Natural killer cell (primary cell): ENCODE data around the gene TGFBI. TPM values are rescaled to one million over a fixed set of nuclear protein-coding genes. Genes with fewer than 3 reads are reported as not detected.

Experiments
- ATAC-seq, 3 donors: fragments of 150-1000 bp in 2 of 3; fragments of 200-7000 bp in 1 of 3; cut with Tn5 transposase; 1 replicate in 1 of 3; 2 replicates in 2 of 3; pipeline ENCODE4 v1.10.0; 2021; ENCODE audit warnings: mild to moderate bottlenecking in 2 of 3, moderate library complexity in 2 of 3
- DNase-seq, 2 donors: peaks; one replicate each; pipeline versions ENCODE4 v3.0.0 to v3.0.0-alpha.2; 2013 to 2021; ENCODE audit warnings: mixed read lengths in 1 of 2
- H3K27ac ChIP-seq: one replicate; pipeline ENCODE4 v1.5.1; 2013; ENCODE audit warnings: mild to moderate bottlenecking, low read length
- H3K27me3 ChIP-seq: one replicate; pipeline ENCODE4 v1.6.1; 2013; ENCODE audit warnings: low read length; ENCODE audit not compliant: control insufficient read depth, insufficient read depth
- H3K36me3 ChIP-seq: one replicate; pipeline ENCODE4 v1.6.1; 2013; ENCODE audit warnings: low read length; ENCODE audit not compliant: control insufficient read depth, insufficient read depth
- H3K4me1 ChIP-seq: one replicate; pipeline ENCODE4 v1.6.1; 2013; ENCODE audit warnings: low read length; ENCODE audit not compliant: control insufficient read depth, insufficient read depth
- H3K4me3 ChIP-seq: one replicate; pipeline ENCODE4 v1.5.1; 2013; ENCODE audit warnings: low read length
- H3K9me3 ChIP-seq: one replicate; pipeline ENCODE4 v1.6.1; 2013; ENCODE audit warnings: low read length; ENCODE audit not compliant: control insufficient read depth, insufficient read depth
- H3K27ac Mint-ChIP-seq, 2 donors: one replicate each; pipeline ENCODE4 v1.8.0; 2022; ENCODE audit warnings: mild to moderate bottlenecking in 2 of 2, mixed read lengths in 2 of 2, moderate library complexity in 1 of 2
- H3K27me3 Mint-ChIP-seq, 2 donors: one replicate each; pipeline ENCODE4 v1.8.0; 2022; ENCODE audit warnings: low read depth in 2 of 2, mixed read lengths in 2 of 2
- H3K36me3 Mint-ChIP-seq: one replicate; pipeline ENCODE4 v1.8.0; 2022; ENCODE audit warnings: mixed read lengths
- H3K4me1 Mint-ChIP-seq, 2 donors: one replicate each; pipeline ENCODE4 v1.8.0; 2022; ENCODE audit warnings: mixed read lengths in 2 of 2
- H3K4me3 Mint-ChIP-seq: one replicate; pipeline ENCODE4 v1.8.0; 2022; ENCODE audit warnings: mild to moderate bottlenecking, moderate library complexity, mixed read lengths
- H3K9me3 Mint-ChIP-seq, 2 donors: one replicate each; pipeline ENCODE4 v1.8.0; 2022; ENCODE audit warnings: mixed read lengths in 2 of 2
- WGBS: methylation state at CpG from one replicate; pipeline ENCODE4 v1.1.7; 2013; ENCODE audit warnings: missing lambda C conversion rate; ENCODE audit not compliant: insufficient coverage; 5-methylcytosine and 5-hydroxymethylcytosine counted together
- intact Hi-C: fragments of 100-400 bp; cut with micrococcal nuclease; formaldehyde crosslinking; loops from one replicate; pipeline ENCODE4 v1.14.2; 2022
- total RNA-seq, 4 donors: library from RNA; stranded (reverse); fragments of 120-200 nt in 1 of 4; gene quantifications; one replicate each; pipeline versions ENCODE4 v1.2.3 to v1.2.4, GENCODE V29; 2013 to 2022
- TF ChIP-seq, protein P1 (sequence below): fragments of 200-600 bp; IDR thresholded peaks from one replicate; pipeline ENCODE4 v1.8.0; 2022; ENCODE audit warnings: antibody characterized with exemption

TGFBI gene
- total RNA-seq, 3 donors from 2014 or later (not counting 1 experiment from before 2014, with no cell fraction given): 6.7 to 19.6 (median 18.5) TPM

DNA sequence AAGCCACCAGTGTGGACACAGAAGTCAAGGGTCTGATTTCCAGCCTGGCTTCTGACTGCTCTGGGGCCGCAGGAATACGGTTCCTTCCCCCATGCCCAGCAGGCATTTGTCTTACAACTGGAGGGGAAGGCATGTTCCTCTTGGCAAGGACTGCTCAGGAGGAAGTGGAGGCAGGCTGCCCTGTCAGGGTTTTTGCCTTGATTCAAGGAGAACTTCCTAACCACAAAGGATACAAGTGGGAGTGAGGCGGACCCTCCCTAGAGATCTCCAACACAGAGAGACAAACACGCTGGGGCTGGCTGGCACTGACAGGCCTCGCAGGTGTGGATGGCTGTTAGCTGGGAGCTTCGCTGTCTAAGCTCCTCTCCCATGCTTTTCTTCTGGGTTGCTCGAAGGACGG lies 19.1 kb downstream of the TGFBI start:
- H3K9me3 ChIP-seq: no peaks in the 10 kb centered on the region
- H3K4me3 Mint-ChIP-seq: no peak overlapping the region
- DNase-seq (no peak), ATAC-seq (no peak)
- intact Hi-C loops: no loop called here
- no peaks in the 10 kb centered on the region for H3K36me3 ChIP-seq
- no peaks in the 10 kb centered on the region for H3K9me3 Mint-ChIP-seq
- H3K36me3 Mint-ChIP-seq: no peaks in the 10 kb centered on the region
- H3K4me3 ChIP-seq: no peak overlapping the region
- H3K4me1 Mint-ChIP-seq: peaks cover under 1% of the 10 kb centered on the region in 2 donors
- TF ChIP-seq, protein P1, sequence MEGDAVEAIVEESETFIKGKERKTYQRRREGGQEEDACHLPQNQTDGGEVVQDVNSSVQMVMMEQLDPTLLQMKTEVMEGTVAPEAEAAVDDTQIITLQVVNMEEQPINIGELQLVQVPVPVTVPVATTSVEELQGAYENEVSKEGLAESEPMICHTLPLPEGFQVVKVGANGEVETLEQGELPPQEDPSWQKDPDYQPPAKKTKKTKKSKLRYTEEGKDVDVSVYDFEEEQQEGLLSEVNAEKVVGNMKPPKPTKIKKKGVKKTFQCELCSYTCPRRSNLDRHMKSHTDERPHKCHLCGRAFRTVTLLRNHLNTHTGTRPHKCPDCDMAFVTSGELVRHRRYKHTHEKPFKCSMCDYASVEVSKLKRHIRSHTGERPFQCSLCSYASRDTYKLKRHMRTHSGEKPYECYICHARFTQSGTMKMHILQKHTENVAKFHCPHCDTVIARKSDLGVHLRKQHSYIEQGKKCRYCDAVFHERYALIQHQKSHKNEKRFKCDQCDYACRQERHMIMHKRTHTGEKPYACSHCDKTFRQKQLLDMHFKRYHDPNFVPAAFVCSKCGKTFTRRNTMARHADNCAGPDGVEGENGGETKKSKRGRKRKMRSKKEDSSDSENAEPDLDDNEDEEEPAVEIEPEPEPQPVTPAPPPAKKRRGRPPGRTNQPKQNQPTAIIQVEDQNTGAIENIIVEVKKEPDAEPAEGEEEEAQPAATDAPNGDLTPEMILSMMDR: no peak
- no peak overlapping the region for H3K27ac Mint-ChIP-seq
- H3K27ac ChIP-seq: no peak overlapping the region
- WGBS: 56% methylated on average over 8 of the region's 8 CpGs
- H3K27me3 Mint-ChIP-seq: peaks cover 0 to 2% of the 10 kb centered on the region in 2 donors
- H3K27me3 ChIP-seq: no peaks in the 10 kb centered on the region
- H3K4me1 ChIP-seq: no peaks in the 10 kb centered on the region

DNA sequence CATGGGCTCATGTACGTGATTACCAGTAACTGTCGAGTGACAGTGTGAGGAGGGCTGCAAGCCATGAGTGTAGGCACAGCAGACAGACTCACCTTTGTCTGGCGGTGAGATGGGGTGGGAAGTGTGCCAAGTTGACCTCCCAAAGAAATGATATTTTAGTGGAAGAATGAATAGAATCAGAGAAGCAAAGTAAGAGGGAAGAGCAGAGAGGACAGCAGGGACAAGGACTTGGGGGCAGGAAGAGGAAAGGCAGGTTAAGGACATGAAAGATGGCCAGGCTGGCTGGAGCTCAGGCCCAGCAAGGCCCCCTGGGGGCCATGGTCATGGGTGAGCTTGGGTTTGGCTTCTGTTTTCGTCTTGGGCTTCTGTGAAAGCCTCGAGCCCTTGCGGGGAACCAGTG lies 20.2 kb downstream of the TGFBI start:
- no peaks in the 10 kb centered on the region for H3K36me3 Mint-ChIP-seq
- ATAC-seq (no peak), DNase-seq (no peak)
- no peaks in the 10 kb centered on the region for H3K9me3 ChIP-seq
- H3K27ac Mint-ChIP-seq: no peak overlapping the region
- no peaks in the 10 kb centered on the region for H3K36me3 ChIP-seq
- TF ChIP-seq, protein P1: no peak
- H3K27me3 ChIP-seq: no peaks in the 10 kb centered on the region
- no peak overlapping the region for H3K27ac ChIP-seq
- no peaks in the 10 kb centered on the region for H3K4me1 ChIP-seq
- 96% methylated on average over 4 of the region's 6 CpGs for WGBS
- no peaks in the 10 kb centered on the region for H3K9me3 Mint-ChIP-seq
- intact Hi-C loops: no loop called here
- peaks cover 0 to 2% of the 10 kb centered on the region in 2 donors for H3K27me3 Mint-ChIP-seq
- H3K4me1 Mint-ChIP-seq: no peaks in the 10 kb centered on the region
- H3K4me3 Mint-ChIP-seq: no peak overlapping the region
- H3K4me3 ChIP-seq: no peak overlapping the region

DNA sequence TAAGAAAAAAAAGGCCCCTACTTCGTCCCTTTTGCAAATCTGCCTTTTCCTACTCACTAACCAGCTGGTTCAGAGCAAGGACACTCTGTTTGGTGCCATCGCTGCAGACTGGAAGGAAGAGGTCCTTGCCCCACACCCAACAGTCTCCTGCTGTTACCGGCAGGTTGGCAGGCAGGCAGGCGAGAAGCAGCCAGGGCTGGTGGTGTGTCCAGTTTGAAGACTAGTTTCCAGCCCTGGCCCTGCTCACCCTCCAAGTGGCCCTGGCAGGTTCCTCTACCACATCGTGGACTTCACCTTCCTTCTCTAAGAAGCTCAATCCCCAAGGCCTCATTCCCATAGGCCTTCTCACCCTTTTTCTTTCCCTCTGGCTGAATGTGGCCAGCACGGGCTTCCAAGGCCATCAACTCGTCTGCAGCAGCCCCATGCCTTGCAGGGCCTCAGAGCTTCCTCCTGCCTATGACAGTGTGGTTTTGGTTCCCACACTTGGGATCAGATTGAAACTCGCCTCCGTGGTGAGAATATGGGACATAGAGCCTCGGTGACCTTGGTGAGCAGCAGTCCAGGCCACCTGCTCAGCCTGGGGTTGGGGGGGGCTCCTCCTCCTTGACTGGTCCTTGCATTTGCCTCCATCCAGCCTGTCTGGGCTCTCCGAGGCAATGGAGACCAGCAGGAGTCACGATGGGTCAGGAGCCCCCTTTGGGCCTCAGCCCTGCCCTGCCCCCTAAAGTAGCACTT lies 22.9 kb downstream of the TGFBI start:
- Histone ChIP-seq H3K4me3 (no peak overlapping the region), H3K36me3 (no peaks in the 10 kb centered on the region), H3K4me1 (no peaks in the 10 kb centered on the region), H3K27me3 (no peaks in the 10 kb centered on the region), H3K9me3 (no peaks in the 10 kb centered on the region), H3K27ac (no peak overlapping the region)
- H3K9me3 Mint-ChIP-seq: no peaks in the 10 kb centered on the region
- ATAC-seq (no peak), DNase-seq (no peak)
- no peaks in the 10 kb centered on the region for H3K36me3 Mint-ChIP-seq
- TF ChIP-seq, protein P1: no peak
- H3K4me1 Mint-ChIP-seq: no peaks in the 10 kb centered on the region
- H3K27ac Mint-ChIP-seq: no peak overlapping the region
- no peak overlapping the region for H3K4me3 Mint-ChIP-seq
- intact Hi-C loops: no loop called here
- 85% methylated on average over 12 of the region's 12 CpGs for WGBS
- peaks cover 5 to 10% of the 10 kb centered on the region in 2 donors for H3K27me3 Mint-ChIP-seq
